ENCODE measurements around the gene DHX40.

DNA sequence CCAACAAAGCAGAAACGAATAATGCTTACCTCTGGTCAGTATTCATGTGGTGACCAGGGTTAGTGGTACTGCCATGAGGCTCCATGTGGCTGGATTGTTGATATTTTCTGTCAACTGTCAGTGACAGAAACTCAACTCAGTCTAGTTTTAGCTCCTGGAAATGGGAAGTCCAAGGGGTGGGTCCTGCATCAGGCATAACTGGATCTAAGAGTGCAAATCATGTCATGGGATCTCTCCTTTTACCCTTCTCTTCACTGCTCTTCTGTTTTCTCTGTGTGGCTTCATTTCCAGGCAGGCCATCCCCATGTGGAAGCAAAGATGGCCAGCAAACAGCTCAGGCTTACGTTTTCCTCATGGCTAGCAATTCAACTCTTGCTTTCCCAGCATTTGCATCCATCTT lies 39.0 kb upstream of the DHX40 start:
- TF ChIP-seq, protein P1, sequence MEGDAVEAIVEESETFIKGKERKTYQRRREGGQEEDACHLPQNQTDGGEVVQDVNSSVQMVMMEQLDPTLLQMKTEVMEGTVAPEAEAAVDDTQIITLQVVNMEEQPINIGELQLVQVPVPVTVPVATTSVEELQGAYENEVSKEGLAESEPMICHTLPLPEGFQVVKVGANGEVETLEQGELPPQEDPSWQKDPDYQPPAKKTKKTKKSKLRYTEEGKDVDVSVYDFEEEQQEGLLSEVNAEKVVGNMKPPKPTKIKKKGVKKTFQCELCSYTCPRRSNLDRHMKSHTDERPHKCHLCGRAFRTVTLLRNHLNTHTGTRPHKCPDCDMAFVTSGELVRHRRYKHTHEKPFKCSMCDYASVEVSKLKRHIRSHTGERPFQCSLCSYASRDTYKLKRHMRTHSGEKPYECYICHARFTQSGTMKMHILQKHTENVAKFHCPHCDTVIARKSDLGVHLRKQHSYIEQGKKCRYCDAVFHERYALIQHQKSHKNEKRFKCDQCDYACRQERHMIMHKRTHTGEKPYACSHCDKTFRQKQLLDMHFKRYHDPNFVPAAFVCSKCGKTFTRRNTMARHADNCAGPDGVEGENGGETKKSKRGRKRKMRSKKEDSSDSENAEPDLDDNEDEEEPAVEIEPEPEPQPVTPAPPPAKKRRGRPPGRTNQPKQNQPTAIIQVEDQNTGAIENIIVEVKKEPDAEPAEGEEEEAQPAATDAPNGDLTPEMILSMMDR (conservative IDR thresholded peaks at IDR 0.05) = no peak
- TF ChIP-seq ZFX (IDR thresholded peaks at IDR 0.05) = no peak
